HCT116 (cell line): Measurements from ENCODE around the gene CDCA4. TPM values are rescaled to one million over a fixed set of nuclear protein-coding genes. Genes with fewer than 3 reads are reported as not detected.

Experiments used
- ATAC-seq: fragments of 200-7000 bp; cut with Tn5 transposase; 2 replicates; pipeline ENCODE4 v1.9.1; 2020; ENCODE audit warnings: mild to moderate bottlenecking, moderate library complexity
- BruUV-seq: library from RNA; stranded (reverse); fragments of 400-500 nt; replicated peaks from 2 replicates; lab custom pipeline; 2021; lab: Mats Ljungman, UMichigan
- CTCF ChIA-PET: fragments of 300-600 bp; sonication (Branson Sonifier 250); formaldehyde crosslinking; loops from one replicate; lab custom pipeline; 2021; ENCODE audit warnings: antibody characterized with exemption; lab: Charles Lee
- POLR2A ChIA-PET: fragments of 300-600, 350-600 bp; sonication (Branson Sonifier 250); formaldehyde crosslinking; loops from one replicate; lab custom pipeline; 2021; ENCODE audit warnings: antibody characterized with exemption; lab: Charles Lee
- RAD21 ChIA-PET, 2 experiments: fragments of 300-600 bp; sonication (Branson Sonifier 250); formaldehyde crosslinking; loops; one replicate each; lab custom pipeline; 2023; ENCODE audit warnings: low total read pairs in 2 of 2; ENCODE audit not compliant: uncharacterized antibody in 2 of 2, unreplicated experiment in 2 of 2, low non-redundant PET in 1 of 2; lab: Charles Lee
- DNase-seq: peaks from one replicate; pipeline ENCODE4 v3.0.0-alpha.2; 2010; ENCODE audit warnings: low read depth, low spot score
- H2AFZ ChIP-seq: fragments of 200-600 bp; shearing (Covaris generic), sonication (generic); 2 replicates; pipeline ENCODE4 v1.6.1; 2017; ENCODE audit warnings: low read depth, mixed run types, mixed read lengths, antibody characterized with exemption, low read length; ENCODE audit not compliant: poor library complexity, severe bottlenecking
- H3K27ac ChIP-seq: 2 replicates; pipeline ENCODE4 v1.5.1; 2012; ENCODE audit warnings: low read depth, low read length
- H3K27me3 ChIP-seq: fragments of 200-600 bp; sonication (generic); 2 replicates; pipeline ENCODE4 v1.6.1; 2016; ENCODE audit warnings: mixed run types, low read length, mixed read lengths; ENCODE audit not compliant: insufficient read depth
- H3K36me3 ChIP-seq, 2 experiments: fragments of 200-500 bp in 1 of 2; fragments of 200-600 bp in 1 of 2; sonication (Bioruptor generic) in 1 of 2; sonication (generic) in 1 of 2; 2 replicates each; pipeline versions ENCODE4 v1.5.1 to v1.6.1; 2014 to 2016; ENCODE audit warnings: low read length in 2 of 2, inconsistent platforms in 1 of 2, mixed read lengths in 1 of 2, mixed run types in 1 of 2; ENCODE audit not compliant: insufficient read depth in 2 of 2, control insufficient read depth in 1 of 2
- H3K4me1 ChIP-seq, 2 experiments: fragments of 200-600 bp in 1 of 2; sonication (generic) in 1 of 2; 2 replicates each; pipeline versions ENCODE4 v1.5.1 to v1.6.1; 2012 to 2017; ENCODE audit warnings: low read length in 2 of 2, inconsistent platforms in 1 of 2, mild to moderate bottlenecking in 1 of 2, mixed read lengths in 1 of 2, mixed run types in 1 of 2, moderate library complexity in 1 of 2; ENCODE audit not compliant: insufficient read depth in 2 of 2, control insufficient read depth in 1 of 2
- H3K4me2 ChIP-seq: fragments of 200-600 bp; sonication (generic); 2 replicates; pipeline ENCODE4 v1.6.1; 2017; ENCODE audit warnings: mixed run types, low read length, mixed read lengths
- H3K4me3 ChIP-seq, 2 experiments: fragments of 200-600 bp in 1 of 2; sonication (generic) in 1 of 2; replicated peaks in 1 of 2; 2 replicates each; pipeline ENCODE4 v1.5.1; 2011 to 2016; ENCODE audit warnings: low read length in 2 of 2, control low read depth in 1 of 2, low read depth in 1 of 2, mild to moderate bottlenecking in 1 of 2, mixed read lengths in 1 of 2, mixed run types in 1 of 2
- H3K79me2 ChIP-seq: fragments of 200-600 bp; sonication (generic); 2 replicates; pipeline ENCODE4 v1.6.1; 2017; ENCODE audit warnings: mild to moderate bottlenecking, mixed run types, low read length, moderate library complexity, mixed read lengths; ENCODE audit not compliant: insufficient read depth
- H3K9ac ChIP-seq: fragments of 200-600 bp; sonication (generic); 2 replicates; pipeline ENCODE4 v1.6.1; 2016; ENCODE audit warnings: low read length, mixed read lengths
- H3K9me2 ChIP-seq: fragments of 200-600 bp; sonication (generic), shearing (Covaris generic); 2 replicates; pipeline ENCODE4 v1.6.1; 2017; ENCODE audit warnings: mixed run types, mild to moderate bottlenecking, moderate library complexity; ENCODE audit not compliant: insufficient read depth
- H3K9me3 ChIP-seq, 2 experiments: fragments of 200-500 bp in 1 of 2; fragments of 200-600 bp in 1 of 2; sonication (Bioruptor generic) in 1 of 2; sonication (generic) in 1 of 2; 2 replicates each; pipeline ENCODE4 v1.6.1; 2014 to 2017; ENCODE audit warnings: low read length in 2 of 2, mixed read lengths in 2 of 2, inconsistent platforms in 1 of 2, low read depth in 1 of 2, mild to moderate bottlenecking in 1 of 2, mixed run types in 1 of 2, moderate library complexity in 1 of 2; ENCODE audit not compliant: control insufficient read depth in 1 of 2, insufficient read depth in 1 of 2
- H4K20me1 ChIP-seq: fragments of 200-600 bp; sonication (generic), shearing (Covaris generic); 2 replicates; pipeline ENCODE4 v1.6.1; 2017; ENCODE audit warnings: mixed run types, mild to moderate bottlenecking, moderate library complexity; ENCODE audit not compliant: insufficient read depth
- ELF1 ChIP-seq: IDR thresholded peaks from 2 replicates; pipeline ENCODE4 v1.6.1; 2012; ENCODE audit warnings: low read depth, borderline replicate concordance
- POLR2A ChIP-seq: IDR thresholded peaks from 2 replicates; pipeline ENCODE4 v1.7.0; 2011; ENCODE audit warnings: borderline replicate concordance; ENCODE audit not compliant: insufficient read depth, insufficient read length; ENCODE audit errors: extremely low read depth
- POLR2AphosphoS5 ChIP-seq: IDR thresholded peaks from 2 replicates; pipeline ENCODE4 v1.6.1; 2011; ENCODE audit warnings: mild to moderate bottlenecking, low read depth, low read length, moderate library complexity
- RAD21 ChIP-seq: IDR thresholded peaks from 2 replicates; pipeline ENCODE4 v1.6.1; 2012; ENCODE audit warnings: low read depth, mild to moderate bottlenecking
- SP1 ChIP-seq: IDR thresholded peaks from 2 replicates; pipeline ENCODE4 v1.6.1; 2012; ENCODE audit warnings: low read depth
- SRF ChIP-seq: IDR thresholded peaks from 2 replicates; pipeline ENCODE4 v1.6.1; 2012; ENCODE audit warnings: low read depth
- ZNF274 ChIP-seq: fragments of 200-500 bp; sonication (Bioruptor generic); IDR thresholded peaks from 2 replicates; pipeline ENCODE4 v1.6.1; 2014; ENCODE audit warnings: mild to moderate bottlenecking, low read depth, low read length, inconsistent platforms
- intact Hi-C: fragments of 100-400 bp; cut with micrococcal nuclease; formaldehyde crosslinking; loops from 2 replicates; pipeline ENCODE4 v1.10.0; 2022
- total RNA-seq: library from RNA; stranded (reverse); gene quantifications from one replicate; pipeline ENCODE4 v1.2.1, GENCODE V29; 2021; ENCODE audit not compliant: unreplicated experiment

Gene CDCA4
- total RNA-seq, 1 experiment from 2014 or later = 62.4 TPM

- ChIA-PET CTCF (no interaction called here), RAD21 (interaction anchor here in 1 of 2 experiments (0.6 to 0.7 kb wide), 2 partner anchors 114 to 864 kb away, joined by 3 to 5 read pairs; no protein-coding TSS in a partner anchor), POLR2A (interaction anchor here (0.7 kb wide), 1 partner anchor 842 kb away, joined by 3 read pairs; no protein-coding TSS in a partner anchor)
- no peak overlapping the region for H2AFZ ChIP-seq
- H3K36me3 ChIP-seq = no peaks in the 10 kb centered on the region
- no peak for ATAC-seq
- peak overlapping the region; percentile 38; the same call in 1 of the 2 replicates for H3K4me2 ChIP-seq
- H3K27ac ChIP-seq = peak overlapping the region; percentile 34; the same call in 1 of the 2 replicates
- H3K9me3 ChIP-seq = no peaks in the 10 kb centered on the region
- no peak overlapping the region for H3K9ac ChIP-seq
- no peaks in the 10 kb centered on the region for H3K27me3 ChIP-seq
- TF ChIP-seq ZNF274 (no peak), SRF (no peak), ELF1 (no peak), POLR2A (no peak), SP1 (no peak)
- DNase-seq = no peak
- H3K79me2 ChIP-seq = peaks cover 4% of the 10 kb centered on the region; the same call in 1 of the 2 replicates
- intact Hi-C loops = no loop called here
- no TSS peak for BruUV-seq
- no peaks in the 10 kb centered on the region for H3K9me2 ChIP-seq
- no peak overlapping the region for H3K4me3 ChIP-seq
- H3K4me1 ChIP-seq = peaks cover 36 to 52% of the 10 kb centered on the region in 2 experiments
- H4K20me1 ChIP-seq = no peaks in the 10 kb centered on the region
Observed at GRCh38 chr14:104980611-104981531, 40.0 kb downstream of the CDCA4 start.

DNA sequence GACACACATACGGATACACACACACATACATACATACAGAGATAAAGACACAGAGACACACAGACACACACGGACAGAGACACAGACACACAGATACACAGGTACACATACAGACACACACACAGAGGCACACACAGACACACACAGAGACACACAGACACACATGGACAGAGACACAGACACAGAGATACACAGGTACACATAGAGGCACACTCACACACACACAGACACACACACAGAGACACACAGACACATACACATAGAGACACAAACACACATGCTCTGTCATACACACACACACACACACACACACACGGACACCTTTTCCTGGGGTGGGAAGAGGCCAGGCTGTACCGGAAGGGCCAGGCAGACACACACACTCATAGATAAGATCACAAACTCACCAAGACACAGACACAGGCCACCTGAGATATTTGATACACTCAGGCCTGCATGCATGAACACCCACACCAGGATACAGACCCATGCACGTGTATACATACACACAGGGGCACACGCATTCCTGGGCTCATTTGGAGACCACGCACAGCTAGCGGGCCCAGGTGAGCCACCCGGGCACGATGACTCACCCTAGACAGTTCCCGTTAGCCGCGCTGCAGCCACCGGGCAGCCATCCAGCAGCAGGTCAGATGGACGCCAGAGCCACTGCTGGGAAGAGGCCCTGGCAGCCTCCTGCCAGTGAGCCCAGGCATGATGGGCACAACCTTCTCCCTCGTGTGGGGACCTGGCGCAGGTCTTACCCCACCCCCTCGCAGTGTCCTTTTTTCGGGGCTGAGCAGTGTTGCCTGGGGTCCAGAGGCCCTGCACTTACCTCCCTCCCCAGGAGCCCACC, 40.9 kb downstream of the CDCA4 start:
- Histone ChIP-seq H3K9ac (no peak overlapping the region), H2AFZ (no peak overlapping the region), H3K4me1 (peaks cover 43 to 59% of the 10 kb centered on the region in 2 experiments), H3K4me2 (peak overlapping the region; percentile 38), H3K27ac (peak overlapping the region; percentile 34; the same call in 1 of the 2 replicates), H3K79me2 (peaks cover 4% of the 10 kb centered on the region; the same call in 1 of the 2 replicates), H3K4me3 (no peak overlapping the region), H3K36me3 (no peaks in the 10 kb centered on the region), H3K9me3 (no peaks in the 10 kb centered on the region), H3K9me2 (no peaks in the 10 kb centered on the region), H4K20me1 (no peaks in the 10 kb centered on the region), H3K27me3 (no peaks in the 10 kb centered on the region)
- BruUV-seq = no TSS peak
- DNase-seq (no peak), ATAC-seq (peak; percentile 17; the same call in 1 of the 2 replicates)
- RAD21 ChIA-PET = interaction anchor here in 1 of 2 experiments (0.6 to 0.7 kb wide), 2 partner anchors 113 to 863 kb away, joined by 3 to 5 read pairs; no protein-coding TSS in a partner anchor
- POLR2A ChIA-PET = interaction anchor here (0.7 kb wide), 1 partner anchor 841 kb away, joined by 3 read pairs; no protein-coding TSS in a partner anchor
- CTCF ChIA-PET = no interaction called here
- no peak for TF ChIP-seq RAD21
- peak; percentile 66 for TF ChIP-seq POLR2AphosphoS5
- intact Hi-C loops = loop anchor here (10.0 kb wide), 1 partner anchor 185 kb away; the partner anchor contains the start of gene JAG2
